NCI-H510A (cell line): ENCODE data around the gene GABRR3.

Experiments
- DNase-seq: peaks from one replicate; lab custom pipeline; 2025; lab: John Stamatoyannopoulos, UW

Gene GABRR3

DNA sequence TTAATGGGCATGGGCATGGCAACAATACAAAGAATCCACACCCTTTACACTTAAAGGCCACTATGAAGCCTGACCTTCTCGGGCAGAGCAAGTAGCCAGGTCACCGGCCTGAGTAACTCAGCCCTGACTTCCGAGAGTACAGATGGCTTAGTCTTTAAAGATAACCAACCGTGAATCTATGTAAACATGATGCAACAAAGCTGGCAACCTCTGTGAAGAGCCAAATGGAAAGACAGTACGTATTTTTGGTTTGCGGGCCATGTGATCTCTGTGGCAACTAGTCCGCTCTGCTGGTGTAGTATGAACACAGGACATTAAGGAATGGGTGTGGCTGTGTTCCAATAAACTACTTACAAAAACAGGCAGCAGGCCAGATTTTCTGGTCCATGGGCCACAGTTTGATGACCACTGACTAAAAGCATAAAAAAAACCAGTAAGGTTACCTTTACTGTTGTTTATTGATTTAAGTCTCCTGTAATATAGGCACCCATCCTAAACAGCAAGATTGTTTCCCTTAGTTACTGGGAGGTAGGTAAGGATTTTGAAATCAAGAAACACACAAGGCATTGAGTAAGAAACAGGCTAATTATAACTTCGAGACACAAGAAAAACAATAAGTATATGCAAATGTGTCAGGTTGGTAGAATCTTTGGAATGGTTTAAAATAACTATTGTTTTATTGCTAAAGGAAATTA is 77.4 kb downstream of the GABRR3 start:
- no peak for DNase-seq

DNA sequence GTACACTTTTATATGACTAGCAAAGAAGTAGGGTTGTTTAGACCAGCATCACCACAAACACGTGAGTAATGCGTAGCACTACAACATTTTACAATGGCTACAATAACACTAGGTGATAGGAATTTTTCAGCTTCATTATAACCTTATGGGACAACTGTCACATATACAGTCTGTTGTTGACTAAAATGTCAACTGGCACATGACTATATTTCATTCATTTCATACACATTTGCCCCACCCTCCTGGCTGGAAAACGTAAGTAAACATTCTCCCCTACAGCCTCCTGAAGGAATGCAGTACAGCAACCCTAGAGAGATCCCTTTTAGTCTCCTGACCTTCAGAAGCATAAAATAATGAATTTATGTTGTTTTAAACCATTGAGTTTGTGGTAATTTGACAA is 79.1 kb downstream of the GABRR3 start:
- no peak for DNase-seq

DNA sequence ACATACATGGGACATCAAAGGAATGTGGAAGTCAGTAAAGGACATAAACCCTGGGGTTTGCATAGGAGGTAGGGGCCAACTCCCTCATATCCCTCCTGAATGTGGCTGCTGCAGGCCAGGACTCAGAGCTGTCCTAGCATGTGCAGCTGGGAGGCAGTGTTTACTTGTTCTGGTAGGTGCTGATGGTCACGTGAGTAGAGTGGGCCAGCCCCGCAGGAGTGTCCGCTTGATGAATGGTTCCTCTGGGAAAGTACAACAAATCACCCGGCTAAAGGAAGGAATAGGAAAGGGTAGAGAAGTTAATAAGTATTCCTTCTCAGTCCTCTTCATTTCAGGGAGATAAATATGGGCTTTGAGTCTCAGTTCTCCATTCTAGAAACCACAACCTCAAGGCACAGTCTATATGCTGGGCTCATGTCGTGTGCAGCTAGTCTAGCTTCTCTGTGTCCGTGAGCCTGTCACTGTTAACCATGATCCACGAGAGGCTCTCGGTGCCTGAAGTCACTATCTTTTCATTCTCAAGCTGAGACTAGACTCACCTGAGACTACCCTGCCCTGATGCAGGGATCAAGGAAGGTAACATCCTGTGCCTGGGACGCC is 80.8 kb downstream of the GABRR3 start:
- no peak for DNase-seq

GRCh38 chr3:97952872-97953271 is 82.2 kb downstream of the GABRR3 start:
- no peak for DNase-seq

DNA sequence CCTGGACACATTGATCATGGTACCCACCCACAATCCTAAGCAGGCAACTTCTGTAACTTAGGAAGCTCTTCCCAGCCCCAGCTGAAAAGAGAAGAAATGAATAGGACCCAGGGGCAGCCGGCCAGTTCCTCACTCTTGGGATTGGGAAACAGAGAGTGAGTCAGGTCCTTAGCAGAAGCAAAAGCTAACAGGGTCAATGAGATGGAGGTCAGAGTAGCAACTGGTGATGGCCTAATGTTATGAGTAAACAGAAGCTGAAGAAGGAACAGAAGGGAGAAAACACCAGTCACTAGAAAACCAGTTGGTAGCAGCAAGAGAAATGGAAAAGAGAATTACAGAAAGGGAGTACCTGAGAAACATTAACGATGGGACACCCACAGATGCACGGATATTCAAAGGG is 82.8 kb downstream of the GABRR3 start:
- no peak for DNase-seq

- no peak for DNase-seq
Measured at GRCh38 chr3:97950360-97950759, 84.8 kb downstream of the GABRR3 start.

DNA sequence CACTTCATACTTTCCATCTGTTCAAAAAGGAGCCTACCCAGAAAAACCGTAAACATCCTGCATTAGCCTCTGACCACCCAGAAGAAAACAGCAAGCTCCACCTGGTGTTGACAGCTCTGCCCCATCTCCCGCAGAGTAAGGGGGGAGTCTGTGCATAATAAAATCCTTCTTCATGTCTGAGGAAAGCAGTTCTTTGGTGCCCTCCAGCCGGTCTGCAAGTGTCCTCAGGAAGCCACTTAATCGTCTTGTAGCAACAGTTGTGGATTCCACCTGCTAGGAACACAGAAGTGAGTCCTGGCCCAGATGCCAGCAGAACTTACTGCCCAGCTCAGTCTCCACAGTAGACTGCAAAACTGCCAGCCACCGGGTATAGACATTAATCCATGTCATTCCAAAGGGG is 85.4 kb downstream of the GABRR3 start:
- DNase-seq: no peak

DNA sequence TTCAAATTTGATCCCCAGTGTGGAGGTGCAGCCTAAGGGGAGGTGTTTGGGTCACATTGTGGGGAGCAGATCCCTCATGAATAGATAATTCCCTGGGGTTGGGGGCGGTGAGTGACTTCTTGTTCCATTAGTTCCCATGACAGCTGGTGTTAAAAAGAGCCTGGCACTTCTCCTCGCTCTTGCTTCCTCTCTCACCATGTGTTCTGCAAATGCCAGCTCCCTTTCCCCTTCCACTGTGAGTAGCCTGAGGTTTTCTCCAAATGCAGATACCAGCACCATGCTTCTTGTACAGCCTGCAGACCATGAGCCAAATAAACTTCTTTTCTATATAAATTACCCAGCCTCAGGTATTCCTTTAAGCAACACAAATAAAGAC is 86.0 kb downstream of the GABRR3 start:
- DNase-seq: no peak

DNA sequence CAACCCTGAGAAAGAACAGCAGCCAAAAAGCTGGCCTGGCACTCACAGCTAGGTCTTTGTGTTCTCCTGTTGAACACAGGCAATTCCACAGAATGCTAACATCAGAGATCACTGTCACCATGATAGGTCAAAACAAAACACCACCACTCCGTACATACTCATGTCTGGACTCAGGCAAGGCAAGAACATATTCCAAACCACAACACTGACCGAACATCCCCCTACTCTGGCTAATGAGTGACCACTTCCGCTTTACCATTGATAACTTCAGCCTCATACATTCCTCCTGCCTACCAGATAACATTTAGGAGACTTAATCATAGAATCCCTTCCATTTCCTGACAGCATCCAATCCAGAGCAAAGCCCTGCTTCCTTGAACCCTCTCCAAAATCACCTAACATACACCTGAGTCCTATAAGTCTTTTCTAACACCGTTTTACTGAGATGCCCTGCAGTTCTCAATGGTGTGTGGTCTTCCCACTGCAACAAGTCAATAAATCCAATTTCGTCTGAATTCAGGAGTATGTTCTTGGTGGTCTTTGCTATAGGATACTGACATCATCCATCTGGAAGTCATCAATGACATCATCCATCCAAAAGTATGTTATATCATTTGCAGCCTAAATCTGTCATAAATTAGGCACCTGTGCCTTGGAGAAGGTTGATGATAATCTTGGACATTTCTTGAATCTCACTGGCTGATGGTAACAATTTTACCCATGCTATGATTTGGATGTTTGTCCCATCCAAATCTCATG is 86.6 kb downstream of the GABRR3 start:
- no peak for DNase-seq

- no peak for DNase-seq
Measured at GRCh38 chr3:97942801-97943546, 92.1 kb downstream of the GABRR3 start.

DNA sequence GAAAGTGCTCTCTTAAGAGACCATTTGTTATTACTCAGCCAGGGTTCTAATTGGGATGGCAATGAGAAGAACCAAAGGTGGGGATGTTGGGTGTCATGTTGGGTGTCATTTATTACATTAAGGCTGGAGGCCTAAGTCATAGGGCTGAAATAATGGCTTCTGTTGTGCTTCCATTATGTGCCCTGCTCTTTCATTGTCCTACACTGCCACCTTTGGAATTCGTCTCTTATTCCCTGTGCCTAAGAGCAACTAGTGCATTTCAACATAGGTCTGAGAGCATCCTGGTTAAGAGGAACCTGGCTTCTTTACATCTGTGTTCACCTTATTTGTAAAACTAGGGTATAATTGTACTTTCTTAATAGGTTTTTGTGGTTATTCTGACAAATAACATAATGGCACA is 95.1 kb downstream of the GABRR3 start:
- DNase-seq: no peak

- no peak for DNase-seq
Measured at GRCh38 chr3:97939401-97939800, 95.7 kb downstream of the GABRR3 start.

DNA sequence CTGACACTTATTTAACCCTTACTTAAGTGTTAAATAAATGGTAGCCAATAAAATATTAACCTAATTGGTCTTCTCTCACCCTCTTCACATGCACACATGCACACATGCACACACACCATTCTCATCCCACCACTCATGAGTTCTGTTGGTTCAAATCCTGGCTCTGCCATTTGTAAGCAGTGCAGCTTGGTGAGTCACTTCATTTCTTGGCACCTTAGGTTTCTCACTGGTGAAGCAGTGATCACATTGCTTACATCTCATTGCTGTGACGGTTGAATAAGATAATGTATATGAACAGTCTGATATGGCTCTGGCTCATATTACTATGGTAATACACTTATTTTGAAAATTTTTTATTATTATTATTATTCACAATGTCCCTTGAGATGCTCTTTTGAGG is 96.7 kb downstream of the GABRR3 start:
- no peak for DNase-seq

DNA sequence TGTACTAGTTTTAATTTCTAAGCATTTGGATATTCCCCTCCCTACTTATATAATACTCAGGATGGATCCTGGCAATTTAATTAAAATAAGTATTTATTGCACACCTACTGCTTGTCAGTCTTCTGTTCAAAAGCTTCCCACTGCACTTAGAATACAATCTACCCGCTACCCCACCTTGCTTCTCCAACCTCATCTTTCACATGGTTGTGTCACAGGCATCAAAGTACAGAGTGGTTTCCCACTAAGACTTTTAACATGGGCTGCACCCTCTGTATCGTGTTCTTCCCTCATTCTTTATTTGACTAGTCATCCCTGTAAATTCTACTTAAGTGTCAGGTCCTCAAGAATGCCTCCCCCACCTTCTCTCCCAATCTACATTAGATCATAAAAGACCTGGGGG is 97.9 kb downstream of the GABRR3 start:
- DNase-seq: no peak

GRCh38 chr3:97935842-97936241 is 99.3 kb downstream of the GABRR3 start:
- DNase-seq: no peak
